ENCODE data around the gene GTSF1L. TPM values are rescaled to one million over a fixed set of nuclear protein-coding genes. Genes with fewer than 3 reads are reported as not detected.

The GTSF1L gene
- total RNA-seq, 1 experiment from 2014 or later, result not detected

- H3K4me1 ChIP-seq (replicated peaks), result no peaks in the 10 kb centered on the region
- H3K36me3 ChIP-seq, result no peaks in the 10 kb centered on the region
- DNase-seq (ENCODE audit: low read depth in 1 of 2, low spot score in 2 of 2), result no peak
- no peaks in the 10 kb centered on the region for H3K27me3 ChIP-seq (replicated peaks)
- H3K4me3 ChIP-seq, result no peak overlapping the region
- H3K9me3 ChIP-seq (replicated peaks), result no peaks in the 10 kb centered on the region
- no peak overlapping the region for H3K27ac ChIP-seq
Measured at GRCh38 chr20:43736588-43737158, 9.9 kb upstream of the GTSF1L start.

GRCh38 chr20:43731927-43732326 is 5.1 kb upstream of the GTSF1L start:
- H3K27me3 ChIP-seq (replicated peaks), result no peaks in the 10 kb centered on the region
- H3K27ac ChIP-seq, result no peak overlapping the region
- no peak for DNase-seq (ENCODE audit: low read depth in 1 of 2, low spot score in 2 of 2)
- no peak overlapping the region for H3K4me3 ChIP-seq
- H3K9me3 ChIP-seq (replicated peaks), result no peaks in the 10 kb centered on the region
- no peaks in the 10 kb centered on the region for H3K36me3 ChIP-seq
- H3K4me1 ChIP-seq (replicated peaks), result peaks cover 4% of the 10 kb centered on the region; the same call in 1 of the 2 replicates

- no peak for DNase-seq (ENCODE audit: low read depth in 1 of 2, low spot score in 2 of 2)
- H3K27me3 ChIP-seq (replicated peaks), result no peaks in the 10 kb centered on the region
Measured at GRCh38 chr20:43731469-43731868, 4.7 kb upstream of the GTSF1L start.

GRCh38 chr20:43728686-43729255 is 2.0 kb upstream of the GTSF1L start:
- no peak overlapping the region for H3K4me3 ChIP-seq
- no peak overlapping the region for H3K27ac ChIP-seq
- DNase-seq (ENCODE audit: low read depth in 1 of 2, low spot score in 2 of 2), result no peak
- H3K36me3 ChIP-seq, result no peaks in the 10 kb centered on the region
- no peaks in the 10 kb centered on the region for H3K27me3 ChIP-seq (replicated peaks)
- H3K9me3 ChIP-seq (replicated peaks), result no peaks in the 10 kb centered on the region
- peaks cover 8% of the 10 kb centered on the region; the same call in 1 of the 2 replicates for H3K4me1 ChIP-seq (replicated peaks)

More at GRCh38 chr20:43731469-43731868, 4.7 kb upstream of the GTSF1L start:
- Histone ChIP-seq H3K27ac (no peak overlapping the region), H3K36me3 (no peaks in the 10 kb centered on the region), H3K4me3 (no peak overlapping the region), H3K4me1 (replicated peaks) (peaks cover 7% of the 10 kb centered on the region; the same call in 1 of the 2 replicates), H3K9me3 (replicated peaks) (no peaks in the 10 kb centered on the region)

- Histone ChIP-seq H3K36me3 (no peaks in the 10 kb centered on the region), H3K4me3 (no peak overlapping the region), H3K4me1 (replicated peaks) (peaks cover 8% of the 10 kb centered on the region; the same call in 1 of the 2 replicates), H3K27ac (no peak overlapping the region), H3K27me3 (replicated peaks) (no peaks in the 10 kb centered on the region), H3K9me3 (replicated peaks) (no peaks in the 10 kb centered on the region)
- no peak for DNase-seq (ENCODE audit: low read depth in 1 of 2, low spot score in 2 of 2)
Measured at GRCh38 chr20:43727980-43728590, 1.3 kb upstream of the GTSF1L start.

- no peak overlapping the region for H3K27ac ChIP-seq
- H3K27me3 ChIP-seq (replicated peaks), result no peaks in the 10 kb centered on the region
- H3K4me1 ChIP-seq (replicated peaks), result peaks cover 11% of the 10 kb centered on the region
- no peaks in the 10 kb centered on the region for H3K36me3 ChIP-seq
- H3K4me3 ChIP-seq, result no peak overlapping the region
- DNase-seq (ENCODE audit: low read depth in 1 of 2, low spot score in 2 of 2), result no peak
- H3K9me3 ChIP-seq (replicated peaks), result no peaks in the 10 kb centered on the region
Measured at GRCh38 chr20:43726333-43726732, 469 bp downstream of the GTSF1L start.

GRCh38 chr20:43725666-43726065 is 1.1 kb downstream of the GTSF1L start:
- DNase-seq (ENCODE audit: low read depth in 1 of 2, low spot score in 2 of 2), result no peak
- no peaks in the 10 kb centered on the region for H3K27me3 ChIP-seq (replicated peaks)
- peaks cover 18% of the 10 kb centered on the region for H3K4me1 ChIP-seq (replicated peaks)
- no peaks in the 10 kb centered on the region for H3K9me3 ChIP-seq (replicated peaks)
- no peaks in the 10 kb centered on the region for H3K36me3 ChIP-seq
- H3K27ac ChIP-seq, result no peak overlapping the region
- H3K4me3 ChIP-seq, result no peak overlapping the region

GRCh38 chr20:43724383-43724782 is 2.4 kb downstream of the GTSF1L start:
- Histone ChIP-seq H3K4me3 (no peak overlapping the region), H3K9me3 (replicated peaks) (no peaks in the 10 kb centered on the region), H3K36me3 (no peaks in the 10 kb centered on the region), H3K27ac (no peak overlapping the region), H3K4me1 (replicated peaks) (peaks cover 18% of the 10 kb centered on the region), H3K27me3 (replicated peaks) (no peaks in the 10 kb centered on the region)
- no peak for DNase-seq (ENCODE audit: low read depth in 1 of 2, low spot score in 2 of 2)

GRCh38 chr20:43723735-43724134 is 3.1 kb downstream of the GTSF1L start:
- H3K4me1 ChIP-seq (replicated peaks), result peaks cover 18% of the 10 kb centered on the region
- no peak for DNase-seq (ENCODE audit: low read depth in 1 of 2, low spot score in 2 of 2)

GRCh38 chr20:43723186-43723585 is 3.6 kb downstream of the GTSF1L start:
- no peak overlapping the region for H3K27ac ChIP-seq
- H3K4me1 ChIP-seq (replicated peaks), result peaks cover 18% of the 10 kb centered on the region
- H3K4me3 ChIP-seq, result no peak overlapping the region
- H3K36me3 ChIP-seq, result no peaks in the 10 kb centered on the region
- DNase-seq (ENCODE audit: low read depth in 1 of 2, low spot score in 2 of 2), result no peak
- no peaks in the 10 kb centered on the region for H3K9me3 ChIP-seq (replicated peaks)
- H3K27me3 ChIP-seq (replicated peaks), result no peaks in the 10 kb centered on the region

More at GRCh38 chr20:43723735-43724134, 3.1 kb downstream of the GTSF1L start:
- Histone ChIP-seq H3K9me3 (replicated peaks) (no peaks in the 10 kb centered on the region), H3K27ac (no peak overlapping the region), H3K4me3 (no peak overlapping the region), H3K27me3 (replicated peaks) (no peaks in the 10 kb centered on the region), H3K36me3 (no peaks in the 10 kb centered on the region)

- no peak for DNase-seq (ENCODE audit: low read depth in 1 of 2, low spot score in 2 of 2)
- Histone ChIP-seq H3K36me3 (no peaks in the 10 kb centered on the region), H3K9me3 (replicated peaks) (no peaks in the 10 kb centered on the region), H3K27ac (no peak overlapping the region), H3K27me3 (replicated peaks) (no peaks in the 10 kb centered on the region), H3K4me1 (replicated peaks) (peaks cover 16% of the 10 kb centered on the region), H3K4me3 (no peak overlapping the region)
Measured at GRCh38 chr20:43722153-43722505, 4.7 kb downstream of the GTSF1L start.

- Histone ChIP-seq H3K36me3 (no peaks in the 10 kb centered on the region), H3K27me3 (replicated peaks) (no peaks in the 10 kb centered on the region), H3K4me3 (no peak overlapping the region), H3K4me1 (replicated peaks) (peaks cover 12% of the 10 kb centered on the region), H3K27ac (no peak overlapping the region), H3K9me3 (replicated peaks) (no peaks in the 10 kb centered on the region)
- no peak for DNase-seq (ENCODE audit: low read depth in 1 of 2, low spot score in 2 of 2)
Measured at GRCh38 chr20:43721429-43722152, 5.2 kb downstream of the GTSF1L start.

GRCh38 chr20:43721097-43721428 is 5.7 kb downstream of the GTSF1L start:
- DNase-seq (ENCODE audit: low read depth in 1 of 2, low spot score in 2 of 2), result peak; percentile 46 to 59
- no peak overlapping the region for H3K4me3 ChIP-seq
- H3K27me3 ChIP-seq (replicated peaks), result no peaks in the 10 kb centered on the region
- H3K27ac ChIP-seq, result no peak overlapping the region
- peaks cover 10% of the 10 kb centered on the region for H3K4me1 ChIP-seq (replicated peaks)
- H3K36me3 ChIP-seq, result peaks cover 3% of the 10 kb centered on the region; the same call in 1 of the 2 replicates
- no peaks in the 10 kb centered on the region for H3K9me3 ChIP-seq (replicated peaks)

GRCh38 chr20:43720007-43720406 is 6.8 kb downstream of the GTSF1L start:
- Histone ChIP-seq H3K9me3 (replicated peaks) (no peaks in the 10 kb centered on the region), H3K4me1 (replicated peaks) (peaks cover 10% of the 10 kb centered on the region), H3K27me3 (replicated peaks) (no peaks in the 10 kb centered on the region), H3K27ac (no peak overlapping the region), H3K4me3 (no peak overlapping the region), H3K36me3 (peaks cover 13% of the 10 kb centered on the region)
- no peak for DNase-seq (ENCODE audit: low read depth in 1 of 2, low spot score in 2 of 2)

Data from SJSA1 (cell line).